ENCODE results near the gene SERPINE3. TPM values are rescaled to one million over a fixed set of nuclear protein-coding genes. Genes with fewer than 3 reads are reported as not detected.

Gene SERPINE3
- polyA plus RNA-seq, 1 of the 3 experiments (the other 2 are of a cell fraction): not detected

- no peaks in the 10 kb centered on the region for H3K9me3 ChIP-seq
- H3K27me3 ChIP-seq (ENCODE audit: insufficient read depth): no peaks in the 10 kb centered on the region
- H3K27ac ChIP-seq (ENCODE audit: low read depth in 2 of 2, low read length in 1 of 2): no peak overlapping the region
- H3K4me1 ChIP-seq (ENCODE audit: control insufficient read depth in 1 of 2, insufficient read depth in 2 of 2, low read depth in 1 of 2, low read length in 1 of 2): peaks cover 0 to 4% of the 10 kb centered on the region in 2 experiments; a peak in 1 of 4 replicates
- ChIA-PET CTCF (no interaction called here), POLR2A (no interaction called here)
- no peak overlapping the region for H3K4me2 ChIP-seq
- no peaks in the 10 kb centered on the region for H4K20me1 ChIP-seq (ENCODE audit: insufficient read depth)
- H3K79me2 ChIP-seq (ENCODE audit: insufficient read depth): no peaks in the 10 kb centered on the region
- TF ChIP-seq EP300 (IDR thresholded peaks at IDR 0.05; ENCODE audit: borderline replicate concordance in 1 of 2, low read depth in 1 of 2, low read length in 1 of 2) (no peak), TCF12 (IDR thresholded peaks at IDR 0.05) (no peak), GABPA (IDR thresholded peaks at IDR 0.05; ENCODE audit: low read depth) (no peak), EZH2phosphoT487 (IDR thresholded peaks at IDR 0.05; ENCODE audit: borderline replicate concordance, low read depth) (no peak), TAF1 (IDR thresholded peaks at IDR 0.05; ENCODE audit: borderline replicate concordance, low read depth, low read length) (no peak), FOXJ3 (CRISPR knock-in tag; IDR thresholded peaks at IDR 0.05) (no peak), IRF3 (IDR thresholded peaks at IDR 0.05; ENCODE audit: low read depth, low read length) (no peak), ELF1 (IDR thresholded peaks at IDR 0.05) (no peak), RCOR1 (IDR thresholded peaks at IDR 0.05; ENCODE audit: low read length) (no peak), YY1 (IDR thresholded peaks at IDR 0.05; ENCODE audit: low read depth) (no peak), FOXM1 (IDR thresholded peaks at IDR 0.05; ENCODE audit: low read depth) (no peak), USF2 (IDR thresholded peaks at IDR 0.05; ENCODE audit: borderline replicate concordance, low read depth, low read length) (no peak), CTCF (IDR thresholded peaks at IDR 0.05) (no peak), SIN3A (IDR thresholded peaks at IDR 0.05; ENCODE audit: borderline replicate concordance, low read depth, low read length) (no peak), RXRA (IDR thresholded peaks at IDR 0.05; ENCODE audit: borderline replicate concordance, low read depth) (no peak), USF1 (IDR thresholded peaks at IDR 0.05; ENCODE audit: borderline replicate concordance, low read depth) (no peak), TEAD4 (IDR thresholded peaks at IDR 0.05; ENCODE audit: borderline replicate concordance, insufficient read depth) (no peak), REST (IDR thresholded peaks at IDR 0.05; ENCODE audit: low read depth, low read length) (no peak)
- no peak overlapping the region for H2AFZ ChIP-seq (ENCODE audit: low read depth)
- H3K9ac ChIP-seq: no peak overlapping the region
- no peak overlapping the region for H3K4me3 ChIP-seq (ENCODE audit: low read depth in 2 of 2, low read length in 1 of 2)
- no peaks in the 10 kb centered on the region for H3F3A ChIP-seq (replicated peaks; ENCODE audit: insufficient read depth)
- DNase-seq: no peak
- no peaks in the 10 kb centered on the region for H3K36me3 ChIP-seq (replicated peaks in 1 of 2; ENCODE audit: control insufficient read depth in 1 of 2, insufficient read depth in 2 of 2, low read length in 1 of 2)
- H3K9me2 ChIP-seq: no peaks in the 10 kb centered on the region
Observed at GRCh38 chr13:51333421-51333820, 6.1 kb upstream of the SERPINE3 start.

Data from SK-N-SH (cell line).